SK-N-SH (cell line): ENCODE results near the gene RAPH1. TPM values are rescaled to one million over a fixed set of nuclear protein-coding genes. Genes with fewer than 3 reads are reported as not detected.

Source experiments
- CTCF ChIA-PET: fragments of 300-600, 350-600 bp; formaldehyde crosslinking; extraction: SDS; loops from one replicate; lab custom pipeline; 2021; lab: Yijun Ruan, JAX
- POLR2A ChIA-PET: fragments of 350-600 bp; sonication (Branson Sonifier 250); formaldehyde crosslinking; extraction: SDS; loops from one replicate; lab custom pipeline; 2020; ENCODE audit warnings: antibody characterized with exemption, inconsistent platforms; lab: Yijun Ruan, JAX
- DNase-seq: peaks from one replicate; pipeline ENCODE4 v3.0.0; 2012
- H2AFZ ChIP-seq: fragments of 200-600 bp; sonication (generic); 2 replicates; pipeline ENCODE4 v1.8.1; 2016; ENCODE audit warnings: antibody characterized with exemption, mild to moderate bottlenecking, low read depth
- H3F3A ChIP-seq: fragments of 200-600 bp; sonication (generic); replicated peaks from 2 replicates; pipeline ENCODE3; 2016; ENCODE audit warnings: antibody characterized with exemption, mild to moderate bottlenecking; ENCODE audit not compliant: insufficient read depth
- H3K27ac ChIP-seq, 2 experiments: fragments of 200-500 bp in 1 of 2; fragments of 200-600 bp in 1 of 2; sonication (Bioruptor generic) in 1 of 2; sonication (generic), shearing (Covaris generic) in 1 of 2; 2 replicates each; pipeline versions ENCODE4 v1.5.1 to v1.6.1; 2014 to 2016; ENCODE audit warnings: low read depth in 2 of 2, inconsistent platforms in 1 of 2, low read length in 1 of 2, mild to moderate bottlenecking in 1 of 2, mixed read lengths in 1 of 2
- H3K27me3 ChIP-seq: fragments of 200-600 bp; sonication (generic), shearing (Covaris generic); 2 replicates; pipeline ENCODE4 v1.6.1; 2016; ENCODE audit warnings: mixed run types; ENCODE audit not compliant: insufficient read depth
- H3K36me3 ChIP-seq, 2 experiments: fragments of 200-500 bp in 1 of 2; fragments of 200-600 bp in 1 of 2; sonication (Bioruptor generic) in 1 of 2; sonication (generic) in 1 of 2; replicated peaks in 1 of 2; 2 replicates each; pipeline versions ENCODE3 to v1.5.1; 2014 to 2016; ENCODE audit warnings: low read length in 1 of 2, mild to moderate bottlenecking in 1 of 2; ENCODE audit not compliant: insufficient read depth in 2 of 2, control insufficient read depth in 1 of 2
- H3K4me1 ChIP-seq, 2 experiments: fragments of 200-500 bp in 1 of 2; fragments of 200-600 bp in 1 of 2; sonication (Bioruptor generic) in 1 of 2; sonication (generic), shearing (Covaris generic) in 1 of 2; 2 replicates each; pipeline versions ENCODE4 v1.5.1 to v1.6.1; 2014 to 2016; ENCODE audit warnings: low read depth in 1 of 2, low read length in 1 of 2, mixed run types in 1 of 2; ENCODE audit not compliant: insufficient read depth in 2 of 2, control insufficient read depth in 1 of 2
- H3K4me2 ChIP-seq: fragments of 200-600 bp; sonication (generic), shearing (Covaris generic); 2 replicates; pipeline ENCODE4 v1.6.1; 2017; ENCODE audit warnings: mixed run types
- H3K4me3 ChIP-seq, 2 experiments: fragments of 200-500 bp in 1 of 2; fragments of 200-600 bp in 1 of 2; sonication (Bioruptor generic) in 1 of 2; sonication (generic), shearing (Covaris generic) in 1 of 2; 2 replicates each; pipeline versions ENCODE4 v1.5.1 to v1.8.1; 2014 to 2016; ENCODE audit warnings: low read depth in 2 of 2, inconsistent platforms in 1 of 2, low read length in 1 of 2, mild to moderate bottlenecking in 1 of 2, mixed read lengths in 1 of 2, moderate library complexity in 1 of 2
- H3K79me2 ChIP-seq: fragments of 200-600 bp; sonication (generic); 2 replicates; pipeline ENCODE4 v1.8.1; 2017; ENCODE audit warnings: mild to moderate bottlenecking; ENCODE audit not compliant: insufficient read depth
- H3K9ac ChIP-seq: fragments of 200-600 bp; sonication (generic); 2 replicates; pipeline ENCODE4 v1.6.1; 2017; ENCODE audit warnings: mixed run types
- H3K9me2 ChIP-seq: fragments of 200-600 bp; sonication (generic); 2 replicates; pipeline ENCODE4 v1.6.1; 2017; ENCODE audit warnings: mixed run types
- H3K9me3 ChIP-seq: fragments of 200-600 bp; sonication (generic); 2 replicates; pipeline ENCODE4 v1.6.1; 2017; ENCODE audit warnings: mixed run types, mild to moderate bottlenecking, moderate library complexity
- H4K20me1 ChIP-seq: fragments of 200-600 bp; sonication (generic); 2 replicates; pipeline ENCODE4 v1.6.1; 2017; ENCODE audit warnings: mild to moderate bottlenecking, mixed run types; ENCODE audit not compliant: insufficient read depth
- CHD2 ChIP-seq: fragments of 150-350 bp; IDR thresholded peaks from 2 replicates; pipeline ENCODE4 v1.6.1; 2018; ENCODE audit warnings: low read length; ENCODE audit not compliant: partially characterized antibody
- ELF1 ChIP-seq: IDR thresholded peaks from 2 replicates; pipeline ENCODE4 v1.4.0; 2012
- FOSL2 ChIP-seq: IDR thresholded peaks from 2 replicates; pipeline ENCODE4 v1.4.0; 2012; ENCODE audit warnings: low read depth, mild to moderate bottlenecking, moderate library complexity, borderline replicate concordance
- FOXM1 ChIP-seq: IDR thresholded peaks from 2 replicates; pipeline ENCODE4 v1.4.0; 2012; ENCODE audit warnings: low read depth, mild to moderate bottlenecking
- IRF3 ChIP-seq: fragments of 150-350 bp; IDR thresholded peaks from 2 replicates; pipeline ENCODE4 v1.6.1; 2016; ENCODE audit warnings: mild to moderate bottlenecking, low read depth, low read length
- MAX ChIP-seq: IDR thresholded peaks from 2 replicates; pipeline ENCODE4 v1.4.0; 2012; ENCODE audit warnings: low read depth
- MXI1 ChIP-seq: IDR thresholded peaks from 2 replicates; pipeline ENCODE4 v1.6.1; 2012; ENCODE audit warnings: mild to moderate bottlenecking, low read depth, low read length, improper control_type of control experiment
- NFIC ChIP-seq: IDR thresholded peaks from 2 replicates; pipeline ENCODE4 v1.4.0; 2012; ENCODE audit warnings: borderline replicate concordance
- NRF1 ChIP-seq: IDR thresholded peaks from 2 replicates; pipeline ENCODE4 v1.6.1; 2012; ENCODE audit warnings: low read depth, mild to moderate bottlenecking, low read length
- POLR2AphosphoS5 ChIP-seq: IDR thresholded peaks from 2 replicates; pipeline ENCODE4 v1.6.1; 2012; ENCODE audit warnings: low read depth, low read length
- RAD21 ChIP-seq: IDR thresholded peaks from 2 replicates; pipeline ENCODE4 v1.6.1; 2012; ENCODE audit warnings: mild to moderate bottlenecking, low read length
- REST ChIP-seq: IDR thresholded peaks from 2 replicates; pipeline ENCODE4 v1.6.1; 2012; ENCODE audit warnings: mild to moderate bottlenecking, low read depth, low read length, moderate library complexity
- RXRA ChIP-seq: IDR thresholded peaks from 2 replicates; pipeline ENCODE4 v1.4.0; 2012; ENCODE audit warnings: low read depth, mild to moderate bottlenecking, borderline replicate concordance
- SMC3 ChIP-seq: IDR thresholded peaks from 2 replicates; pipeline ENCODE4 v1.6.1; 2012; ENCODE audit warnings: low read depth, low read length, improper control_type of control experiment
- TCF12 ChIP-seq: IDR thresholded peaks from 2 replicates; pipeline ENCODE4 v1.4.0; 2012
- TEAD4 ChIP-seq: IDR thresholded peaks from 2 replicates; pipeline ENCODE4 v1.4.0; 2012; ENCODE audit warnings: mild to moderate bottlenecking, borderline replicate concordance; ENCODE audit not compliant: insufficient read depth
- YY1 ChIP-seq: IDR thresholded peaks from 2 replicates; pipeline ENCODE4 v1.4.0; 2012; ENCODE audit warnings: low read depth, mild to moderate bottlenecking
- WGBS: methylation state at CpG from one replicate; pipeline ENCODE4 v1.1.6; 2017; ENCODE audit warnings: low lambda C conversion rate; 5-methylcytosine and 5-hydroxymethylcytosine counted together
- polyA plus RNA-seq, 3 experiments: library from polyadenylated mRNA; depleted of rRNA; stranded (reverse); fragments of >200 nt; gene quantifications; 2 replicates each; pipeline ENCODE4 v1.2.3, GENCODE V29; 2012

RAPH1 gene
- polyA plus RNA-seq, 1 of the 3 experiments (the other 2 are of a cell fraction), result 6.7 TPM

GRCh38 chr2:203533676-203534591 is 1.2 kb downstream of the RAPH1 start:
- ChIA-PET CTCF (interaction anchor here (0.7 to 1.4 kb wide), 5 partner anchors 60 to 264 kb away, joined by 3 to 4 read pairs (median 3); no protein-coding TSS in a partner anchor), POLR2A (interaction anchor here (0.5 to 1.4 kb wide), 2 partner anchors 10 to 281 kb away, joined by 3 read pairs; no protein-coding TSS in a partner anchor)
- peak; percentile 19 for DNase-seq
- H3K27me3 ChIP-seq, result no peaks in the 10 kb centered on the region
- no peaks in the 10 kb centered on the region for H3K9me3 ChIP-seq
- 5% methylated on average over 24 of the region's 24 CpGs for WGBS
- TF ChIP-seq ELF1 (no peak), YY1 (no peak), MAX (0 out of 2 replicates have a peak, but pooled peaks have one; percentile 30), IRF3 (no peak), NFIC (no peak), TCF12 (peak; percentile 7; the same call in 1 of the 2 replicates), FOXM1 (no peak), RAD21 (no peak), POLR2AphosphoS5 (no peak), MXI1 (0 out of 2 replicates have a peak, but pooled peaks have one; percentile 32)
- H3K27ac ChIP-seq, result peak overlapping the region; percentile 83 to 84
- H3K36me3 ChIP-seq, result peaks cover 0 to 4% of the 10 kb centered on the region in 2 experiments
- H3K4me3 ChIP-seq, result peak overlapping the region; percentile 92 to 95
- H3F3A ChIP-seq, result peaks cover 23% of the 10 kb centered on the region
- no peak overlapping the region; the same call in 1 of the 2 replicates for H2AFZ ChIP-seq
- H3K4me2 ChIP-seq, result peak overlapping the region; percentile 79
- H3K9me2 ChIP-seq, result no peaks in the 10 kb centered on the region
- peaks cover 35% of the 10 kb centered on the region for H4K20me1 ChIP-seq
- peaks cover 53% of the 10 kb centered on the region for H3K79me2 ChIP-seq
- H3K9ac ChIP-seq, result peak overlapping the region; percentile 95
- peaks cover 4 to 10% of the 10 kb centered on the region in 2 experiments; a peak in 2 of 4 replicates for H3K4me1 ChIP-seq

GRCh38 chr2:203532957-203533658 is 2.0 kb downstream of the RAPH1 start:
- DNase-seq, result peak; percentile 45
- no peak overlapping the region for H2AFZ ChIP-seq
- peaks cover 40% of the 10 kb centered on the region for H4K20me1 ChIP-seq
- H3K9me3 ChIP-seq, result no peaks in the 10 kb centered on the region
- WGBS, result 19% methylated on average over 7 of the region's 7 CpGs
- H3K27me3 ChIP-seq, result no peaks in the 10 kb centered on the region
- H3K4me2 ChIP-seq, result peak overlapping the region; percentile 79
- peak overlapping the region; percentile 40 to 84; a peak in 3 of 4 replicates for H3K27ac ChIP-seq
- CTCF ChIA-PET, result interaction anchor here (0.7 to 1.4 kb wide), 3 partner anchors 59 to 263 kb away, joined by 3 read pairs; no protein-coding TSS in a partner anchor
- H3K4me1 ChIP-seq, result peaks cover 4 to 10% of the 10 kb centered on the region in 2 experiments; a peak in 2 of 4 replicates
- peak overlapping the region; percentile 95 for H3K9ac ChIP-seq
- POLR2A ChIA-PET, result interaction anchor here (0.5 to 1.4 kb wide), 2 partner anchors 9 to 282 kb away, joined by 3 read pairs; no protein-coding TSS in a partner anchor
- peaks cover 23% of the 10 kb centered on the region for H3F3A ChIP-seq
- peaks cover 0 to 4% of the 10 kb centered on the region in 2 experiments for H3K36me3 ChIP-seq
- H3K79me2 ChIP-seq, result peaks cover 61% of the 10 kb centered on the region
- H3K4me3 ChIP-seq, result peak overlapping the region; percentile 92 to 95
- H3K9me2 ChIP-seq, result no peaks in the 10 kb centered on the region
- TF ChIP-seq IRF3 (no peak), TCF12 (0 out of 2 replicates have a peak, but pooled peaks have one; percentile 12), YY1 (no peak), SMC3 (no peak), MXI1 (peak; percentile 7; the same call in 1 of the 2 replicates), RXRA (no peak), ELF1 (no peak), RAD21 (no peak), NFIC (no peak), POLR2AphosphoS5 (no peak), CHD2 (peak; percentile 14), FOSL2 (no peak), TEAD4 (no peak), NRF1 (no peak), REST (no peak)
